ENCODE data around the gene PTPN1.
"Not testable (repeated sequence)": the region's sequence is repeated elsewhere in the genome, so short reads cannot be mapped to it uniquely, and the experiment has no call there.

Gene PTPN1

DNA sequence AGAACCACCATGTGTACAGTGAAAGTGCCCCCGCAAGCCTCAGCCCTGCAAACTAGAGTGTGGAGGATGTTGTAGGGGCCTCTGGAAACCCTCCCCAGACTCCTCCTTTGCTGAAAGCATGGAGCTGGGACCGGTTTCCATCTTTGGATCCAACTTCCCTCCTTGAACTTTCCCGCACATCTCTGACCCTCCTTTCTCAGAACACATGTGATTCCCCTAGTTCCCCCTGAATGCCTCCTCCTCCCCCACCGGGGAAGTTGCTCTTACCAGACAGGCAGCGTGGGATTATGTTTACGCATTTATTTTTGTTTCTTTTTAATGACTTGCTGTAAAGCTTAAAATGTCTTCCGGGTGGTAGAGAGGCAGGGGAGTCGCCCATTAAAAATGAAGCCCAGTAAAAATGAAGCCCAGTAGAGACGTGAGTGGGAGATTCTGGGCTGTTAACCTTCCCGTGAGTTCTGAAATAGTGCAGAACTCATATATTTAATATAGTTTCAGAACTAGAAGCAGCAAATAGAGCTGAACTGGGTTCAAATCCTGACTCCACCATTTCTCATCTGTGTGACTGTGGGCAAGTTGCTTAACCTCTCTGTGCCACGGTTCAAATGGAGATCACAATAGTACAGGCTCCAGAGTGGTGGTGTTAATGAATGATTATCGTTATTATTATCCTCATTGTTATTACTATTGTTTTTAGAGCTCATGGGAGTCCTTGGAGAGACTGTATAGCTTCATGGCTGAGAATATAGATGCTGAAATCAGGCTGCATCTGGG is 8.0 kb upstream of the PTPN1 start:
- no peak overlapping the region for H3K4me3 ChIP-seq (ENCODE audit: control insufficient read depth, low read depth, low read length)
- TF ChIP-seq, protein P1, sequence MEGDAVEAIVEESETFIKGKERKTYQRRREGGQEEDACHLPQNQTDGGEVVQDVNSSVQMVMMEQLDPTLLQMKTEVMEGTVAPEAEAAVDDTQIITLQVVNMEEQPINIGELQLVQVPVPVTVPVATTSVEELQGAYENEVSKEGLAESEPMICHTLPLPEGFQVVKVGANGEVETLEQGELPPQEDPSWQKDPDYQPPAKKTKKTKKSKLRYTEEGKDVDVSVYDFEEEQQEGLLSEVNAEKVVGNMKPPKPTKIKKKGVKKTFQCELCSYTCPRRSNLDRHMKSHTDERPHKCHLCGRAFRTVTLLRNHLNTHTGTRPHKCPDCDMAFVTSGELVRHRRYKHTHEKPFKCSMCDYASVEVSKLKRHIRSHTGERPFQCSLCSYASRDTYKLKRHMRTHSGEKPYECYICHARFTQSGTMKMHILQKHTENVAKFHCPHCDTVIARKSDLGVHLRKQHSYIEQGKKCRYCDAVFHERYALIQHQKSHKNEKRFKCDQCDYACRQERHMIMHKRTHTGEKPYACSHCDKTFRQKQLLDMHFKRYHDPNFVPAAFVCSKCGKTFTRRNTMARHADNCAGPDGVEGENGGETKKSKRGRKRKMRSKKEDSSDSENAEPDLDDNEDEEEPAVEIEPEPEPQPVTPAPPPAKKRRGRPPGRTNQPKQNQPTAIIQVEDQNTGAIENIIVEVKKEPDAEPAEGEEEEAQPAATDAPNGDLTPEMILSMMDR (conservative IDR thresholded peaks at IDR 0.05; ENCODE audit: control insufficient read depth, insufficient read depth, low read depth, low read length): no peak
- no peak for DNase-seq (ENCODE audit: low read depth)

DNA sequence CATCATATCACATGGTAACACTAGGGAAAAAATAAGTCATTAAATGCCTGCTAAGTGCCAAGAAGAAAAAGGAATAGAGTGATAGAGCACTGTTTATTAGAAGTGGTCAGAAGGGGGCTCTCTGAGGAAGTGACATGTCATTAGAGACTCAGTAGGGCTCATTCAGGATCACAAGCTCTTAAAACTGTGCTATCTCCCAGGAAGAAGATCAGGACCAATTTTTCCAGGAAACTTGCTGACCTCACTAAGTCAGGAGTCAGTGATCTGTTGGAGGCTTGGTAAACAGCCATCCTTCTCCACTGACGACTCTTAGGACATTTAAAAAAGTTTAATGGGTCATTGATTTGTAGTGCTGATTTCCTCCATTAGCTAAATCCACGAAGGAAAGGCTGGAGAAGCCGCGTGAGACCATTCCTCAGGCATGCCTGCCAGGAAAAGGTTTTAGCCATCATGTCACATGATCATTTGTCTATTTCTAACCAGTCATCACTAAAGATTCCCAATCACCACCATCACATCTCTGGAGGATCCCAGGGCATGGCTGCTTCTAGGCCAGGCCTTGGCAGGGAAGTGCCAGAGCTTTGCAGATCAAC is 5.9 kb upstream of the PTPN1 start:
- peak; percentile 73 for DNase-seq (ENCODE audit: low read depth)

DNA sequence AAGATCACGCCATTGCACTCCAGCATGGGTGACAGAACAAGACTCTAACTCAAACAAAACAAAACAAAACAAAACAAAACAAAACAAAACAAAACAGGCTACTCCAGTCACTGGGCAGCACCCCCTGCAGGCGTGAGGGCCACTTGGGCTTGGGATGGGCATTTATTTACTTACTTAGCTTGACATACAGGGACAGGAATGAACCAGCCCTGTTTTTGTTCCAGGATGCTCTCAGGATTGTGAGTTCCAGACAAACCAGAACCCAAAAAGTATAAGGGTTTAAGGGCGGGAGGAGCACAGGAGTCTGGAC is 4.0 kb upstream of the PTPN1 start:
- no peak for DNase-seq (ENCODE audit: low read depth)
- TF ChIP-seq, protein P1 (conservative IDR thresholded peaks at IDR 0.05; ENCODE audit: control insufficient read depth, insufficient read depth, low read depth, low read length): peak; percentile 3

More for the DNA sequence above, 5.9 kb upstream of the PTPN1 start:
- TF ChIP-seq, protein P1 (conservative IDR thresholded peaks at IDR 0.05; ENCODE audit: control insufficient read depth, insufficient read depth, low read depth, low read length): peak; percentile 15
- no peak overlapping the region for H3K4me3 ChIP-seq (ENCODE audit: control insufficient read depth, low read depth, low read length)

DNA sequence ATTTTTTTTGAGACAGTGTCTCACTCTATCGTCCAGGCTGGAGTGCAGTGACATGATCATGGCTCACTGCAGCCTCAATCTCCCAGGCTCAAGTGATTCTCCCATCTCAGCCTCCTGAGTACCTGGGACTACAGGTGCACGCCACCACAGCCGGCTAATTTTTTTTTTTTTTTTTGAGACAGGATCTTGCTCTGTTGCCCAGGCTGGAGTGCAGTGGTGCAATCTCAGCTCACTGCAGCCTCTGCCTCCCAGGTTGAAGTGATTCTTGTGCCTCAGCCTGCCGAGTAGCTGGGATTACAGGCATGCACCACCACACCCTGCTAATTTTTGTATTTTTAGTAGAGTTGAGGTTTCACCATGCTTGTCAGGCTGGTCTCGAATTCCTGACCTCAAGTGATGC is 2.4 kb upstream of the PTPN1 start:
- not testable (repeated sequence) for DNase-seq (ENCODE audit: low read depth); H3K4me3 ChIP-seq (ENCODE audit: control insufficient read depth, low read depth, low read length)

More for the DNA sequence above, 4.0 kb upstream of the PTPN1 start:
- H3K4me3 ChIP-seq (ENCODE audit: control insufficient read depth, low read depth, low read length): no peak overlapping the region

DNA sequence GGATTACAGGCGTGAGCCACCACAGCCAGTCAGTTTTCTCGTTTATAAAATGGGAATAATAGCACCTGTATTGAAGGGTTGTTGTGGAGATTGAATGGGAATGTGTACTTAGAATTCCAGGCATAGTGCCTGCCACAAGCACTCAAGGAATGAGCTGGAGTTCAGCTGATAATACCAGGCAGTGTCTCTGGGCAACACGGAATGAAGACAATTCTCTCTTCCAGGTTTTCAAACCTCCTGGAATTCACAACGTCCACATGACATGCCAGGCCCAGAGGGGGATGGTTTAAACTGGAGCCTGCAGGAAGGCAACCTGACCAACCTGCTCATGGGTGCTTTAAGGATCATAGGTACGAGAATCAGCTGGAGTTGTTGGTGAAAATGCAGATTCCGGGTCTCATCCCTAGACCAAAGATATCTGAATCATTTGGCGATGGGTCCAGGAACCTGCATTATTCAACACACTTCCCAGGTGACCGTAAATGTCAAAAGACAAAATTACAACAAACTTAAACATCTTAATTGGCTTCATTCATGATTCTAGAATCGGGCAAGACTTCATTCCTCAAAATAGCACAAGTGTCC is 1.9 kb upstream of the PTPN1 start:
- TF ChIP-seq, protein P1 (conservative IDR thresholded peaks at IDR 0.05; ENCODE audit: control insufficient read depth, insufficient read depth, low read depth, low read length): no peak
- no peak for DNase-seq (ENCODE audit: low read depth)

DNA sequence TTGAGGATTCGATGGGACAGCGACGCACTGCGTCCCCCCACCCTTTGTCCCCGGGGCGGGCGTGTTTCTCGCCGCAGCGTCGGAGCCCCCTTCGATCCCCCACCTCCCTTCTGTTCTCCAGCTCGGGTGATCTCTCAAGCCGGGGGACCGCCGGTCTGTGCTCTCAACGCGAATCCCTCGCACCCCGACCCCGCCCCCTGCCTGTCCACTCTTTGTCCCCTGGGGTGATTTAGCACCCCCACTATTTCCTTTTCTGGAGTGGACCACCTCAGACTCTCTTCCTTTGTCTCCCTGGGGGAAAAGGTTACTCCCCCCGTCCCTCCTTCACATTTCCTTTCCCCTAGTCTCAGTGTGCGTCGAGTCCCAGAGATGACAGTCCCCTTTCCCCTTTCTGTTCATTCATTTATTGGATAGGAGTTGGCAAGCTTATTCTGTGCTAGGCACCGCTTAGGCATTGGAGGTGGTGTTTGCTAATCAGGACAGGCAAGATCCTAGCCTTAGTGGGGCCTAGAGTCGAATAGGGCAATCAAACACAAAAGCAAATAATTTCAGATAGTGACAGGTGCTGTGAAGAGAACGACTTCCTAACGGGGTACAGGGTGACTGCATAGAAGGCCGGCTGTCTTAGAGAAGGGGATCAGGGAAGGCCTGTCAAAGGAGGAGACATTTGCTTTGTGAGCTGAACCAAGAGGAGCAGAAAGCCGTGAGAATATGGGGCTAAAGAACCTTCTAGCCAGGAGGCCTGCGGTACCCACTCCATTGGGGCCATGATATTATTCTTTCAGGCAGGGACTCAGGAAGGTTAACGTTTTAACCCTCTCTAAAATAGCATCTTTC is 741 bp downstream of the PTPN1 start:
- H3K4me3 ChIP-seq (ENCODE audit: control insufficient read depth, low read depth, low read length): peak overlapping the region; percentile 90
- TF ChIP-seq, protein P1 (conservative IDR thresholded peaks at IDR 0.05; ENCODE audit: control insufficient read depth, insufficient read depth, low read depth, low read length): no peak
- DNase-seq (ENCODE audit: low read depth): no peak

More for the DNA sequence above, 1.9 kb upstream of the PTPN1 start:
- no peak overlapping the region for H3K4me3 ChIP-seq (ENCODE audit: control insufficient read depth, low read depth, low read length)

All from fibroblast of mammary gland (primary cell).